OCI-LY3 (cell line): ENCODE results near the gene LSR.

Experiments used
- H2AFZ ChIP-seq: fragments of 200-600, 300-600 bp; shearing (Covaris generic); 2 replicates; pipeline ENCODE4 v1.6.0; 2014; ENCODE audit warnings: antibody characterized with exemption, low read depth, low read length
- H3K27ac ChIP-seq: fragments of 200-600, 300-600 bp; sonication (generic); 2 replicates; pipeline ENCODE4 v1.5.1; 2014; ENCODE audit warnings: mild to moderate bottlenecking, low read length, moderate library complexity, mixed read lengths
- H3K27me3 ChIP-seq: fragments of 200-600, 300-600 bp; sonication (generic); 2 replicates; pipeline ENCODE4 v1.6.1; 2014; ENCODE audit warnings: low read depth, low read length, mixed read lengths
- H3K36me3 ChIP-seq: fragments of 200-600, 300-600 bp; sonication (generic); replicated peaks from 2 replicates; pipeline ENCODE3; 2014; ENCODE audit warnings: low read depth, low read length, mixed read lengths
- H3K4me1 ChIP-seq: fragments of 300-600, 200-600 bp; sonication (generic); 2 replicates; pipeline ENCODE4 v1.6.1; 2014; ENCODE audit warnings: low read length, mixed read lengths
- H3K4me2 ChIP-seq: fragments of 200-600, 300-600 bp; sonication (generic); 2 replicates; pipeline ENCODE4 v1.6.1; 2014; ENCODE audit warnings: low read length, mixed read lengths
- H3K4me3 ChIP-seq: fragments of 300-600, 200-600 bp; sonication (generic); 2 replicates; pipeline ENCODE4 v1.5.1; 2014; ENCODE audit warnings: antibody characterized with exemption, mild to moderate bottlenecking, low read length, moderate library complexity
- H3K79me2 ChIP-seq: fragments of 300-600, 200-600 bp; shearing (Covaris generic); 2 replicates; pipeline ENCODE4 v1.6.1; 2014; ENCODE audit warnings: mild to moderate bottlenecking, low read length, mixed read lengths
- H3K9ac ChIP-seq: fragments of 300-600, 200-600 bp; shearing (Covaris generic); 2 replicates; pipeline ENCODE4 v1.6.0; 2014; ENCODE audit warnings: mild to moderate bottlenecking, low read length, moderate library complexity
- H3K9me3 ChIP-seq: fragments of 200-600, 300-600 bp; shearing (Covaris generic); 2 replicates; pipeline ENCODE4 v1.6.1; 2014; ENCODE audit warnings: low read length, mixed read lengths; ENCODE audit not compliant: insufficient read depth
- H4K20me1 ChIP-seq: fragments of 200-600, 300-600 bp; sonication (generic); 2 replicates; pipeline ENCODE4 v1.6.1; 2016; ENCODE audit warnings: low read length, mixed read lengths; ENCODE audit not compliant: insufficient read depth
- CTCF ChIP-seq: fragments of 200-600, 300-600 bp; sonication (generic); IDR thresholded peaks from 2 replicates; pipeline ENCODE4 v1.5.1; 2014; ENCODE audit warnings: antibody characterized with exemption, low read length, low read depth
- EZH2phosphoT487 ChIP-seq: fragments of 200-600 bp; shearing (Covaris generic); IDR thresholded peaks from 2 replicates; pipeline ENCODE4 v1.6.1; 2018; ENCODE audit warnings: antibody characterized with exemption, mixed run types, low read depth

The LSR gene

GRCh38 chr19:35228177-35228930 is 20.4 kb upstream of the LSR start, which contains the start of gene FAM187B:
Gene FAM187B, minus strand, starts transcription at chr19:35228739. Its CDS starts 59 bp downstream, at chr19:35228680.
- no peaks in the 10 kb centered on the region for H3K79me2 ChIP-seq
- H3K27ac ChIP-seq = no peak within 1 kb of the TSS
- no peaks in the 10 kb centered on the region for H4K20me1 ChIP-seq
- H3K4me2 ChIP-seq = no peak within 1 kb of the TSS
- no peak for TF ChIP-seq CTCF
- no peak for TF ChIP-seq EZH2phosphoT487
- H2AFZ ChIP-seq = no peak within 1 kb of the TSS
- no peaks in the 10 kb centered on the region for H3K9me3 ChIP-seq
- H3K9ac ChIP-seq = no peak within 1 kb of the TSS
- peaks cover 10% of the 10 kb centered on the region for H3K27me3 ChIP-seq
- no peak within 1 kb of the TSS for H3K4me3 ChIP-seq
- no peaks in the 10 kb centered on the region for H3K4me1 ChIP-seq
- no peaks in the 10 kb centered on the region for H3K36me3 ChIP-seq

- Histone ChIP-seq H3K79me2 (no peaks in the 10 kb centered on the region), H3K27me3 (peaks cover 12% of the 10 kb centered on the region), H3K9ac (no peak overlapping the region), H3K4me1 (no peaks in the 10 kb centered on the region), H4K20me1 (no peaks in the 10 kb centered on the region), H3K9me3 (no peaks in the 10 kb centered on the region), H3K4me2 (no peak overlapping the region), H2AFZ (no peak overlapping the region), H3K36me3 (no peaks in the 10 kb centered on the region), H3K4me3 (no peak overlapping the region), H3K27ac (no peak overlapping the region)
- no peak for TF ChIP-seq EZH2phosphoT487
- TF ChIP-seq CTCF = no peak
These were observed 19.2 kb upstream of the LSR start for GRCh38 chr19:35229601-35230000.

GRCh38 chr19:35231956-35232645 is 16.7 kb upstream of the LSR start:
- Histone ChIP-seq H3K4me3 (no peak overlapping the region), H3K4me1 (no peaks in the 10 kb centered on the region), H3K4me2 (no peak overlapping the region), H3K9ac (no peak overlapping the region), H4K20me1 (no peaks in the 10 kb centered on the region), H3K9me3 (no peaks in the 10 kb centered on the region), H3K36me3 (no peaks in the 10 kb centered on the region), H3K79me2 (no peaks in the 10 kb centered on the region), H3K27ac (no peak overlapping the region), H3K27me3 (peaks cover 14% of the 10 kb centered on the region), H2AFZ (no peak overlapping the region)
- TF ChIP-seq EZH2phosphoT487 (no peak), CTCF (no peak)

- Histone ChIP-seq H3K4me1 (no peaks in the 10 kb centered on the region), H3K9ac (no peak overlapping the region), H3K79me2 (no peaks in the 10 kb centered on the region), H3K4me2 (no peak overlapping the region), H3K27me3 (peaks cover 14% of the 10 kb centered on the region), H3K4me3 (no peak overlapping the region), H2AFZ (no peak overlapping the region), H4K20me1 (no peaks in the 10 kb centered on the region), H3K27ac (no peak overlapping the region), H3K9me3 (no peaks in the 10 kb centered on the region), H3K36me3 (no peaks in the 10 kb centered on the region)
- no peak for TF ChIP-seq EZH2phosphoT487
- TF ChIP-seq CTCF = no peak
These were observed 15.9 kb upstream of the LSR start for GRCh38 chr19:35232912-35233311.
